HG02981 (cell line): Measurements from ENCODE around the gene SYNRG.
"Not testable (repeated sequence)": the region's sequence is repeated elsewhere in the genome, so short reads cannot be mapped to it uniquely, and the experiment has no call there.

ENCODE experiments used
- ATAC-seq: cut with Tn5 transposase; IDR thresholded peaks from one replicate; pipeline ENCODE4 v1.9.1; 2021; ENCODE audit warnings: mild to moderate bottlenecking, moderate library complexity; ENCODE audit not compliant: unreplicated experiment

Gene SYNRG

GRCh38 chr17:37609170-37610040 is at the start of gene SYNRG:
SYNRG (minus strand) TSS chr17:37609418; CDS start chr17:37609355, 63 bp downstream.
- ATAC-seq = peak; percentile 83

- ATAC-seq = no peak
Measured at GRCh38 chr17:37657202-37657601, 48.0 kb upstream of the SYNRG start.

GRCh38 chr17:37651849-37652248 is 42.6 kb upstream of the SYNRG start:
- ATAC-seq = no peak

- ATAC-seq = no peak
Measured at GRCh38 chr17:37650419-37651003, 41.3 kb upstream of the SYNRG start.

GRCh38 chr17:37648555-37648954 is 39.3 kb upstream of the SYNRG start:
- ATAC-seq = no peak

- ATAC-seq = no peak
Measured at GRCh38 chr17:37647856-37648255, 38.6 kb upstream of the SYNRG start.

- no peak for ATAC-seq
Measured at GRCh38 chr17:37643869-37644268, 34.7 kb upstream of the SYNRG start.

- peak; percentile 81 for ATAC-seq
Measured at GRCh38 chr17:37643118-37643766, 34.0 kb upstream of the SYNRG start, which contains the start of gene DDX52. DDX52 (minus strand) TSS chr17:37643446; CDS start chr17:37643420, 26 bp downstream.

- no peak for ATAC-seq
Measured at GRCh38 chr17:37642681-37643080, 33.5 kb upstream of the SYNRG start.

GRCh38 chr17:37640015-37640414 is 30.8 kb upstream of the SYNRG start:
- ATAC-seq = no peak

GRCh38 chr17:37637956-37638355 is 28.7 kb upstream of the SYNRG start:
- ATAC-seq = no peak

GRCh38 chr17:37616430-37616829 is 7.2 kb upstream of the SYNRG start:
- not testable (repeated sequence) for ATAC-seq

GRCh38 chr17:37614823-37615222 is 5.6 kb upstream of the SYNRG start:
- ATAC-seq = no peak

GRCh38 chr17:37614391-37614790 is 5.2 kb upstream of the SYNRG start:
- ATAC-seq = no peak

- ATAC-seq = no peak
Measured at GRCh38 chr17:37610971-37611370, 1.8 kb upstream of the SYNRG start.

GRCh38 chr17:37610041-37610420 is 813 bp upstream of the SYNRG start:
- not testable (repeated sequence) for ATAC-seq

- ATAC-seq = peak; percentile 14
Measured at GRCh38 chr17:37608351-37609169, 658 bp downstream of the SYNRG start.

- ATAC-seq = no peak
Measured at GRCh38 chr17:37607637-37608331, 1.4 kb downstream of the SYNRG start.

- no peak for ATAC-seq
Measured at GRCh38 chr17:37605813-37606505, 3.3 kb downstream of the SYNRG start.

GRCh38 chr17:37605081-37605480 is 4.1 kb downstream of the SYNRG start:
- no peak for ATAC-seq
